HFF-Myc (cell line): ENCODE data around the gene KHSRP.

Experiments used
- DNase-seq: peaks from one replicate; pipeline ENCODE4 v3.0.0-alpha.2; 2011; ENCODE audit warnings: low read depth; ENCODE audit errors: extremely low read depth
- H3K4me3 ChIP-seq: replicated peaks from 2 replicates; pipeline ENCODE4 v1.5.1; 2011; ENCODE audit warnings: low read depth, mild to moderate bottlenecking, control low read depth, low read length
- CTCF ChIP-seq: IDR thresholded peaks from 2 replicates; pipeline ENCODE4 v1.5.1; 2012; ENCODE audit warnings: mild to moderate bottlenecking, low read depth, low read length, control low read depth; ENCODE audit errors: missing control alignments

Gene KHSRP

GRCh38 chr19:6458695-6459261, 34.2 kb upstream of the KHSRP start:
- TF ChIP-seq CTCF = no peak
- H3K4me3 ChIP-seq = peak overlapping the region; percentile 61
- DNase-seq = no peak

DNA sequence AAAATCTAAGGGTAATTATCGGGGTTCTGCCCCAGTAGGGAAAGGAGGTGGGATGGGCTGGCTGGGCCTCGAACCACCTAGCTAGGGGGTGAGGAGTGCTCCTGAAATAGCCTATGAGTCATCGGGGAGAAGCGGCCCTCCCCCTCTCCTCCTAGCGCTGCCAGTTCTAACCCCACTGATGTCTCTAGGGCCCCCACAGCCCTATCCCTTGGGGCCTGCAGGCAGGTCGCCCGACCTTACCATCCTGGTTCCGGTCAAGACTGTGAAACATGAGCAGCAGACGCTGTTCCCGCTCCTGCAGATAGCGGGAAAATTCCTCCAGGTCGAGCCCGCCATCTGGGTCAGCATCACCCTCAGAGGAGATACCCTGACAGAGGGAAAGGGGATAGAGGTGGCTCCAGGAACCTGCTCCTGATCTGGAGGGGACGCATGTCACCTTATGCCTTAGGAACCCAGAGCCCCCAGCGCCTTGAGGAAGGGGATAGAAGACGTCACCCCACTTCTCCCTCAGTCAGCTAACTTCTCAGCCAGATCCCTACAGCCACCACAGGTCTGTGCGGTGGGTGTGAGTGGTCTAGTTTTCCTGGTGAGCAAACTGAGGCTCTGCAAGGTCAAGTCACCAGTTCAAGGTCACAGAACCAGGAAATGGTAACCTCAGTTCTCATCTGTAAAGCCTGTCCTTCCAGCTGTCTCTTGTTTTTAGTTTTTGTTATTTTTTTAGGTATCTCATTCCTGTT, 33.5 kb upstream of the KHSRP start:
- peak overlapping the region; percentile 61 for H3K4me3 ChIP-seq
- TF ChIP-seq CTCF = no peak

GRCh38 chr19:6455924-6456323, 31.3 kb upstream of the KHSRP start:
- H3K4me3 ChIP-seq = no peak overlapping the region
- TF ChIP-seq CTCF = no peak
- no peak for DNase-seq

More for the DNA sequence above, 33.5 kb upstream of the KHSRP start:
- no peak for DNase-seq

- no peak for TF ChIP-seq CTCF
- H3K4me3 ChIP-seq = no peak overlapping the region
- DNase-seq = no peak
Observed at GRCh38 chr19:6453951-6454565, 29.4 kb upstream of the KHSRP start.

GRCh38 chr19:6452899-6453298, 28.3 kb upstream of the KHSRP start:
- TF ChIP-seq CTCF = no peak
- no peak for DNase-seq

GRCh38 chr19:6452223-6452614, 27.6 kb upstream of the KHSRP start:
- TF ChIP-seq CTCF = no peak
- no peak for DNase-seq
- no peak overlapping the region for H3K4me3 ChIP-seq

More at GRCh38 chr19:6452899-6453298, 28.3 kb upstream of the KHSRP start:
- H3K4me3 ChIP-seq = no peak overlapping the region
